ENCODE results near the gene C19orf47.
"Not testable (repeated sequence)": the region's sequence is repeated elsewhere in the genome, so short reads cannot be mapped to it uniquely, and the experiment has no call there.

C19orf47 gene

GRCh38 chr19:40376286-40376862 lies 28.2 kb upstream of the C19orf47 start:
- no peak for DNase-seq (ENCODE audit: low spot score)

GRCh38 chr19:40374084-40374483 lies 25.9 kb upstream of the C19orf47 start:
- no peak for DNase-seq (ENCODE audit: low spot score)

DNA sequence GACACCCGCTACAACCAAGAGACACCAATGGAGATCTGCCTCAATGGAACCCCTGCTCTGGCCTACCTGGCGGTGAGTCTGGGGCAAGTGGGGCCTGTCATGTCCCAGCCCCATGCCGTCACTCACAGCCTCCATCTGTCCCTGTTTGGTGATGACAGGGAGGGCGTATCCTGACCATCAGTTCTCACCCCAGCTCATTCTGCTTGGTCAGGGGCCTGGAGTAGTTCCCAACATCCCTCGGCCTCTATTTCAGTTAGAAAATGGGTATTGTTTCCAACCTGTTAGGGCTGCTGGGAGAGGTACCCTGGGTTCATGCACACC lies 23.6 kb upstream of the C19orf47 start:
- no peak for DNase-seq (ENCODE audit: low spot score)

- DNase-seq (ENCODE audit: low spot score), result no peak
Observed at GRCh38 chr19:40370997-40371801, 23.0 kb upstream of the C19orf47 start.

DNA sequence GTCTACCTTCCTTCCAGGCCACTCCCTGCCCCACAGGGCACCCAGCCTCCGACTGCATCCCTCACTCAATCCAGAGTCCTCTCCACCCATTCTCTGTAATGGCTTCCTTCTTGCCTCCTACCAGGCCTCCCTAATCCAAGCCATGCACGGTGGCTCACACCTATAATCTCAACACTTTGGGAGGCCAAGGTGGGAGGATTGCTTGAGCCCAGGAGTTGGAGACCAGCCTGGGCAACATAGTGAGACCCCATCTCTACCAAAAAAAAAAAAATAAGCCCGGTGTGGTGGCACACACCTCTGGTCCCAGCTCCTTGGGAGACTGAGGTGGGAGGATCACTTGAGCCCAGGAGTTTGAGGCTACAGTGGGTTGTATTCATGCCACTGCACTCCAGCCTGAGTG lies 22.1 kb upstream of the C19orf47 start:
- DNase-seq (ENCODE audit: low spot score), result not testable (repeated sequence)

DNA sequence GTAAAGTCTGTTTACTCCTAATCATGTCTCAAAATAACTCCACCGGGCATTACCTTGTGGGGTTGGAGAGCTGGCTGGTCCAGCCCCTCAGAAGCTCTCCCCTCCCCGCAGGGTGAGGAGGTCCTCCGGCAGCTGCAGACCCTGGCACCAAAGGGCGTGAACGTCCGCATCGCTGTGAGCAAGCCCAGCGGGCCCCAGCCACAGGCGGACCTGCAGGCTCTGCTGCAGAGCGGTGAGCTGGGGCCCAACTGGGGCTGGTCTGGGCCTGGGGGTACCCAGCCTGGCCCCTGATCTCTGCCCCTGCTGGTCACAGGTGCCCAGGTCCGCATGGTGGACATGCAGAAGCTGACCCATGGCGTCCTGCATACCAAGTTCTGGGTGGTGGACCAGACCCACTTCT lies 21.6 kb upstream of the C19orf47 start:
- no peak for DNase-seq (ENCODE audit: low spot score)

- no peak for DNase-seq (ENCODE audit: low spot score)
Observed at GRCh38 chr19:40367577-40368434, 19.6 kb upstream of the C19orf47 start.

GRCh38 chr19:40366697-40367561 lies 18.7 kb upstream of the C19orf47 start:
- DNase-seq (ENCODE audit: low spot score), result peak; percentile 29

GRCh38 chr19:40365613-40366401 lies 17.6 kb upstream of the C19orf47 start:
- DNase-seq (ENCODE audit: low spot score), result peak; percentile 93

DNA sequence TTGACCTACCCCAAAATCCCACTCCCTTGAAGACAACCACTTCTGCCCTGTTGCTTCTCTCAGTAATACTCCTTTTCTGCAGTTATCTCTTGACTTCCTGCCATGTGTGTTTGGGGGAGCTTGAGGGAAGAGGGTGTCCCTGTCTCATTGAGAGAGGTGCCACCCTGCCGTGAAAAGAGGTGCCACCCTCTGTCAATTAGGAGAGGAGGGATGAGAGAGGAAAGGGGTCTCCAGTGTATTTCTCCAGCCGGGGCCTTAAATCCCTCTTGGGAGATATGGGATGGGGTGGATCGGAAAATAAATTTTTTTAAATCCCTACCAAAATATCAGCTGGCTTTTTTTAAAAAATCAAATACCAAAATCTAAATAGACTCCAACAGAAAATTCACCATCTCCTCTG lies 16.8 kb upstream of the C19orf47 start:
- no peak for DNase-seq (ENCODE audit: low spot score)

DNA sequence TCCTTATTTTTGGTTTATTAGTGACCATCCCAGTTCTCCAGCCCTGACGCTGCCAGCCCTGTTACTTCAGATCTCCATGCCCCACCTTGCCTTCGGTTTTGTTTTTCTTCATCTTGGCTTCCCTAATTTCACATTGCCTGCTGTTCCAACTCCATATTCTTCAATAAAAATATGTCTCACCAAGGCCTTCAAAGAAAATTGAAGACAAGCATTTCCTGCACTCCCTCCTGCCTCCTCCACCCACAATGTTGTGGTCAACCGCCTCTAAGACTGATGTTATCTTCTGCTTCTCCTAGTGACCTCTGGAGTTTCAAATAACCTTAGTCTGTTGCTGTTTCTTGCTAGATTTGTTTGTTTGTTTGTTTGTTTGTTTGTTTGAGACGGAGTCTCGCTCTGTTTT lies 14.9 kb upstream of the C19orf47 start:
- DNase-seq (ENCODE audit: low spot score), result no peak

DNA sequence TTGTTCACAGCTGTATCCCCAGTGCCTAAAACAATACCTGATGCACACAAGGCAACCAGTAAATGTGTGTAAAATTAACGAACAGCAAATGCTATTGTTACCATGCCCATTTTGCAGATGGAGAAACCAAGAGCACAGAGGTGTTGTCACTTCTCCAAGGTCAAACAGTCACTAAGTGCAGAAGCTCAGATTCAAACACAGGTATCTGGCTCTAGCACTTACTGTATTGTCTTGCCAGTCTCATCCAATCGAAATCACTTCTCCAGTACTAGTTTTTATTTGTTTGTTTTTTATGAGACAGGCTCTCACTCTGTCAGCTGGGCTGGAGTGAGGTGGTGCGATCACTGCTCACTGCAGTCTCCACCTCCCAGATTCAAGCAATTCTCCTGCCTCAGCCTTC lies 14.0 kb upstream of the C19orf47 start:
- DNase-seq (ENCODE audit: low spot score), result no peak

DNA sequence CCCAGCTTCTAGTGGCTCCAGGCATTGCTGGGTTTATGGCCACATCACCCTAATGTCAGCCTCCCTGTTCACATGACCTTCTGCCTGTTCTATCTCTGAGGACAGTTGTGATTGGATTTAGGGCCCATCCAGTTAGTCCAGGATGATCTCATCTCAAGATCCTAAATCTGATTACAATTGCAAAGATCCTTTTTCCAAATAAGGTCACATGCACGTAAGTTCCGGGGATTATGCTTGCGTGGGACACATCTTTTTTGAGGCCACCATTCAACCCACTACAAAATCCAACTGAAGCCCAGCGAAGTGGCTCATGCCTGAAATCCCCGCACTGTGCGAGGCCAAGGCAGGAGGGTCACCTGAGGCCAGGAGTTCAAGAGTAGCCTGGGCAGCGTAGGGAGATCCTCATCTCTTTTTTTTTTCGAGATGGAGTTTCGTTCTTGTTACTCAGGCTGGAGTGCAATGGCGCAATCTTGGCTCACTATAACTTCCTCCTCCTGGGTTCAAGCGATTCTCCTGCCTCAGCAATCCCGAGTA lies 12.6 kb upstream of the C19orf47 start:
- no peak for DNase-seq (ENCODE audit: low spot score)

DNA sequence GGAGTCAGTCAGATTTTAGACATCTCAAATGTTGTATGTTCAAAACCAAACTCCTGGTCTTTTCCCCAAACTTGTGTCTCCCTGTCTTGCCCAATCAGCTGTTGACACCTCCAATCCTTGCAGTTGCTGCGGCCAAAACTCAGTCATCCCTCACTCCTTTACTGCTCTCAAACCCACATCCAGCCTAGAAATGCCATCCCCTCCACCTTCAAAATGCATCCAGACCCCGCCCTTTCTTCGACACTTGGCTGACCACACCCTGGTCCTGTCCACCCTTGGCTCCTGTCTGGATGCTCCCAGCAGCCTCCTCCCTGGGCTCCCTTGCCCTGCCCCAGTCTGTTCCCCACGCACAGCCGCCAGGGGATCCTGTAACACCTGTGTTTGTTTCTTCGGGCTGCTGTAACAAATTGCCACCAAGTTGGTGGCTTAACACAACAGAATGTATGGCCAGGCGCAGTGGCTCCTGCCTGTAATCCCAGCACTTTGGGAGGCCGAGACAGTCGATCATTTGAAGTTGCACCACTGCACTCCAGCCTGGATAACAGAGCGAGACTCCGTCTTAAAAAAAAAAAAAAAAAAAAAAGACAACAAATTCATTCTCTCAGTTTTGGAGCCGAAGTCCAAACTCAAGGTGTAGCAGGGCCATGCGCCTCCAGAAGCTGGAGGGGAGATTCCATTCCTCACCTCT lies 12.0 kb upstream of the C19orf47 start:
- DNase-seq (ENCODE audit: low spot score), result no peak

GRCh38 chr19:40358773-40359172 lies 10.6 kb upstream of the C19orf47 start:
- no peak for DNase-seq (ENCODE audit: low spot score)

DNA sequence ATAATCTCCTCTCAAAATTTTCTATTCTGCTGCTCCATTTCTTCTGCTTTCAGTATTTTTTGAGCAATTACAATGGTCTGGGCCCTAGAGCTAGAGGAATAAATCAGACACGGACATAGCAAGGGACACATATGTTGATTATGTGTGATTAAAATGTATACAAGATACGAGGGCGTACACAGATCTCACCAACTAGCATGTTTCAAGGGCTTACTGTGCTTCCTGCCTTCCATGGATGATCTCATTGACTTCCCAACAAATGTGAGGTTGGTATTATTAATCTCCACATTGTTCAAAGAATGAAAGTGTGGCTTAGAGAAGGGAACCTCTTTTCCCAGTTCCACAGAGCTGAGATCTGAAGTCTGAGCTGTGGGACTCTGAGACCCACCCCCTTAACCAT lies 9.4 kb upstream of the C19orf47 start:
- DNase-seq (ENCODE audit: low spot score), result no peak

DNA sequence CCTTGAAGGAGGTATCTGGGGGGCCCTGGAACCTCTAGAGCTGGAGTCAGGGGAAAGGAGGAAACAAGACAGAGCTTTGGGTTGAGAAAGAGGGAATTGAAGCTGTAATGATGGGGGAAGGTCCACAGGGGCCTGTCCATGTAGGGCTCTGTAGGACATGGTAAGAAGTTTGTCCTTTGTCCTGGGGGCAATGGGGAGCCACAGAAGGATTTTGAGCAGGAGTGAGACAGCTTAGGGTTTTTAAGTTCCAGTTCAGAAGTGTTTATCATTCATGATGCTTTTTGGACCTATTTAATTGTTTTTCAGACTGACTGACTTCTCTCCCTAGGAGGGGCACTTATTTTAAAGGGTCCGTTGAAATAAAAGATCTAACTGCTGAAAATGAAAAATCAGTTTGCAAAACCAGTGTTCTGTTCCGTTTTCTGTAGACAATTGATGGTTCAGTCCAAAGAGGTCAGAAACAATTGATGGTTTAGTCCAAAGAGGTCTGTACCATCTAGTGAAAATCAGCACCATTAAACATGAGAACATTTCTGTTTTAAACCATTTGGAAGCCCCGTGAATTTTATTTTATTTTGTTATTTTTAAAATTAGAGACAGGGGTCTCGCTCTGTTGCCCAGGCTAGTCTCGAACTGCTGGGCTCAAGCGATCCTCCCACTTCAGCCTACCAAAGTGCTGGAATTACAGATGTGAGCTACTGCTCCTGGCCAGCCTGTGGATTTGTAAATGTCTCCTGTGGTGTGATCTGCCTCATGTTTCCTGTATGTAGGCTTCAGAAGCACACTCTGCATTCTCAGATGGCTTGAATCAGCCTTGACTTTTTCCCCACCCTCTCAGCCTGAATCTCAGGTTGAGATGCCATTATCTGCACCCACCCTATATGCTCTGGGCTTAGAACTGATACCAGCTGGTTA lies 8.7 kb upstream of the C19orf47 start:
- no peak for DNase-seq (ENCODE audit: low spot score)

- DNase-seq (ENCODE audit: low spot score), result no peak
Observed at GRCh38 chr19:40355975-40356680, 7.9 kb upstream of the C19orf47 start.
